Fibroblast of lung (primary cell): ENCODE measurements around the gene SYCP1.

Experiments
- CTCF ChIP-seq, 2 donors: IDR thresholded peaks in 1 of 2; conservative IDR thresholded peaks in 1 of 2; 1 replicate in 1 of 2; 2 replicates in 1 of 2; pipeline ENCODE4 v1.5.1; 2011 to 2012; ENCODE audit warnings: low read length in 2 of 2, control low read depth in 1 of 2, inconsistent platforms in 1 of 2, low read depth in 1 of 2, mild to moderate bottlenecking in 1 of 2
- EZH2 ChIP-seq: IDR thresholded peaks from 2 replicates; pipeline ENCODE4 v1.5.1; 2012; ENCODE audit warnings: low read length, control low read depth, mild to moderate bottlenecking; ENCODE audit errors: missing control alignments

- no peak for TF ChIP-seq CTCF (conservative IDR thresholded peaks at IDR 0.05 in 1 of 2, IDR thresholded peaks at IDR 0.05 in 1 of 2; ENCODE audit: low read depth in 1 of 2, low read length in 2 of 2)
- no peak for TF ChIP-seq EZH2
Observed at GRCh38 chr1:114982251-114982650, 127.6 kb downstream of the SYCP1 start.
